Liver (tissue), 9 donors: ENCODE results near the gene ZNF558. TPM values are rescaled to one million over a fixed set of nuclear protein-coding genes. Genes with fewer than 3 reads are reported as not detected.
"Not testable (repeated sequence)": the region's sequence is repeated elsewhere in the genome, so short reads cannot be mapped to it uniquely, and the experiment has no call there.

Source experiments
- DNase-seq: peaks from one replicate; pipeline ENCODE4 v3.0.0-alpha.2; 2017; ENCODE audit warnings: low spot score
- H3K27ac ChIP-seq, 2 donors: one replicate each; pipeline ENCODE4 v1.7.0; 2013; ENCODE audit warnings: inconsistent platforms in 2 of 2, low read length in 2 of 2, control low read depth in 1 of 2, low read depth in 1 of 2, mild to moderate bottlenecking in 1 of 2
- H3K27me3 ChIP-seq, 4 donors: one replicate each; pipeline versions ENCODE4 v1.6.1 to v1.7.0; 2013; ENCODE audit warnings: low read length in 3 of 4, inconsistent platforms in 1 of 4, mild to moderate bottlenecking in 1 of 4, moderate library complexity in 1 of 4; ENCODE audit not compliant: control insufficient read depth in 4 of 4, insufficient read depth in 4 of 4
- H3K36me3 ChIP-seq, 4 donors: one replicate each; pipeline versions ENCODE4 v1.6.1 to v1.7.0; 2013; ENCODE audit warnings: low read length in 3 of 4, mild to moderate bottlenecking in 3 of 4, low read depth in 1 of 4, moderate library complexity in 1 of 4; ENCODE audit not compliant: control insufficient read depth in 4 of 4, insufficient read depth in 3 of 4
- H3K4me1 ChIP-seq, 4 donors: one replicate each; pipeline versions ENCODE4 v1.6.1 to v1.7.0; 2013; ENCODE audit warnings: low read length in 3 of 4, mild to moderate bottlenecking in 3 of 4, moderate library complexity in 1 of 4; ENCODE audit not compliant: control insufficient read depth in 4 of 4, insufficient read depth in 4 of 4
- H3K4me3 ChIP-seq, 3 donors: one replicate each; pipeline versions ENCODE4 v1.6.1 to v1.7.0; 2013; ENCODE audit warnings: low read length in 3 of 3, control low read depth in 1 of 3, low read depth in 1 of 3, mild to moderate bottlenecking in 1 of 3
- H3K9ac ChIP-seq, 2 donors: one replicate each; pipeline ENCODE4 v1.7.0; 2013; ENCODE audit warnings: low read length in 2 of 2, mild to moderate bottlenecking in 2 of 2, moderate library complexity in 2 of 2, control low read depth in 1 of 2, low read depth in 1 of 2
- H3K9me3 ChIP-seq, 4 donors: one replicate each; pipeline versions ENCODE4 v1.6.1 to v1.7.0; 2013; ENCODE audit warnings: low read length in 3 of 4; ENCODE audit not compliant: control insufficient read depth in 4 of 4
- EGR1 ChIP-seq, 2 donors: IDR thresholded peaks; 2 replicates each; pipeline ENCODE4 v1.6.1; 2016 to 2018; ENCODE audit warnings: antibody characterized with exemption in 2 of 2, low read depth in 2 of 2
- FOXA1 ChIP-seq: IDR thresholded peaks from 2 replicates; pipeline ENCODE4 v1.6.1; 2016; ENCODE audit warnings: antibody characterized with exemption
- FOXA2 ChIP-seq: IDR thresholded peaks from 2 replicates; pipeline ENCODE4 v1.6.1; 2016; ENCODE audit warnings: antibody characterized with exemption
- GABPA ChIP-seq, 2 donors: IDR thresholded peaks in 1 of 2; conservative IDR thresholded peaks in 1 of 2; 2 replicates each; pipeline ENCODE4 v1.6.1; 2016; ENCODE audit warnings: antibody characterized with exemption in 2 of 2, mild to moderate bottlenecking in 1 of 2, moderate library complexity in 1 of 2
- HNF4A ChIP-seq, 2 donors: conservative IDR thresholded peaks; 2 replicates each; pipeline ENCODE4 v1.6.1; 2016; ENCODE audit warnings: antibody characterized with exemption in 2 of 2, mild to moderate bottlenecking in 2 of 2
- HNF4G ChIP-seq: IDR thresholded peaks from 2 replicates; pipeline ENCODE4 v1.6.1; 2016; ENCODE audit warnings: antibody characterized with exemption
- JUND ChIP-seq, 2 donors: IDR thresholded peaks; 2 replicates each; pipeline ENCODE4 v1.6.1; 2016; ENCODE audit warnings: antibody characterized with exemption in 2 of 2
- NR2F2 ChIP-seq: IDR thresholded peaks from 2 replicates; pipeline ENCODE4 v1.6.1; 2016; ENCODE audit warnings: antibody characterized with exemption
- RAD21 ChIP-seq, 2 donors: IDR thresholded peaks; 2 replicates each; pipeline ENCODE4 v1.6.1; 2016; ENCODE audit warnings: antibody characterized with exemption in 2 of 2, mild to moderate bottlenecking in 2 of 2
- RXRA ChIP-seq, 2 donors: IDR thresholded peaks; 2 replicates each; pipeline ENCODE4 v1.6.1; 2017 to 2018; ENCODE audit warnings: antibody characterized with exemption in 2 of 2, mild to moderate bottlenecking in 1 of 2
- SP1 ChIP-seq: IDR thresholded peaks from 2 replicates; pipeline ENCODE4 v1.6.1; 2018; ENCODE audit warnings: antibody characterized with exemption, mild to moderate bottlenecking
- TAF1 ChIP-seq: conservative IDR thresholded peaks from 2 replicates; pipeline ENCODE4 v1.6.1; 2016; ENCODE audit warnings: antibody characterized with exemption, mild to moderate bottlenecking
- YY1 ChIP-seq: IDR thresholded peaks from 2 replicates; pipeline ENCODE4 v1.6.1; 2016; ENCODE audit warnings: antibody characterized with exemption, mild to moderate bottlenecking
- WGBS: extraction: QIAGEN DNeasy Blood & Tissue Kit; methylation state at CpG from one replicate; pipeline ENCODE4 v1.1.7; 2013; 5-methylcytosine and 5-hydroxymethylcytosine counted together
- polyA plus RNA-seq, 2 donors: library from polyadenylated mRNA; stranded (reverse) in 1 of 2; unstranded in 1 of 2; fragments of 200-250 nt in 1 of 2; fragments of >200 nt in 1 of 2; fragmentation: Nextera tagmentation in 1 of 2; extraction: Ambion mirVana in 1 of 2; gene quantifications; one replicate each; pipeline versions ENCODE4 v1.2.1 to v1.2.3, GENCODE V29; 2013 to 2015
- total RNA-seq, 2 donors: library from RNA; depleted of rRNA; stranded (reverse); fragments of >200 nt; gene quantifications; one replicate each; pipeline ENCODE4 v1.2.3, GENCODE V29; 2014
- TF ChIP-seq, protein P1 (sequence below): fragments of 150-350 bp; IDR thresholded peaks from 2 replicates; pipeline ENCODE4 v1.5.1; 2017; ENCODE audit warnings: improper control_type of control experiment, low read depth, low read length; ENCODE audit not compliant: missing input control
- TF ChIP-seq, protein P2 (sequence below): IDR thresholded peaks from 2 replicates; pipeline ENCODE4 v1.6.1; 2016; ENCODE audit warnings: antibody characterized with exemption
- TF ChIP-seq, protein P3 (sequence below): IDR thresholded peaks from 2 replicates; pipeline ENCODE4 v1.6.1; 2016; ENCODE audit warnings: antibody characterized with exemption
- TF ChIP-seq, protein P4 (sequence below): IDR thresholded peaks from 2 replicates; pipeline ENCODE4 v1.6.1; 2016; ENCODE audit warnings: antibody characterized with exemption
- TF ChIP-seq, protein P5 (sequence below): IDR thresholded peaks from 2 replicates; pipeline ENCODE4 v1.6.1; 2016; ENCODE audit warnings: antibody characterized with exemption, mild to moderate bottlenecking
- donor health status: healthy.
- donor health status: healthy.
- donor health status: healthy.
- donor health status: healthy.
- donor health status: healthy.

Gene ZNF558
- total and polyA plus RNA-seq, 4 donors = 4.9 to 21.2 (median 7.0) TPM

DNA sequence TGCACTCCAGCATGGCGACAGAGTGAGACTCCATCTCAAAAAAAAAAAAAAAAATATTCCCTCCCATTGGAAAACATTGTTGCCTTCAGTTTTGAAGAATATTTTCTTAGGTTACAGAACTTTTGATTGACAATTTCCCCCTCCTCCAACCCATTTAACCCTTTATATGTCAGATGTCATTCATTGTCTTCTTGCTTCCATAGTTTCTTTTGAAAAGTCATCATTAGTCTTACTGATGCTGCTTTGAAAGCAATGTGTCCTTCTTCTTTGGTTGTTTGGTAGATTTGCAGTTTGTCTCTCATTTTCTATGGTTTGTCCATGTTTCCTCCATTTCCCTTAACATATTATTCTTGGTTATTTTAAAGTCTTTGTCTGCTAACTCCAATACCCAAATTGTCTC is 25.4 kb downstream of the ZNF558 start (continued):
- TF ChIP-seq, protein P1, sequence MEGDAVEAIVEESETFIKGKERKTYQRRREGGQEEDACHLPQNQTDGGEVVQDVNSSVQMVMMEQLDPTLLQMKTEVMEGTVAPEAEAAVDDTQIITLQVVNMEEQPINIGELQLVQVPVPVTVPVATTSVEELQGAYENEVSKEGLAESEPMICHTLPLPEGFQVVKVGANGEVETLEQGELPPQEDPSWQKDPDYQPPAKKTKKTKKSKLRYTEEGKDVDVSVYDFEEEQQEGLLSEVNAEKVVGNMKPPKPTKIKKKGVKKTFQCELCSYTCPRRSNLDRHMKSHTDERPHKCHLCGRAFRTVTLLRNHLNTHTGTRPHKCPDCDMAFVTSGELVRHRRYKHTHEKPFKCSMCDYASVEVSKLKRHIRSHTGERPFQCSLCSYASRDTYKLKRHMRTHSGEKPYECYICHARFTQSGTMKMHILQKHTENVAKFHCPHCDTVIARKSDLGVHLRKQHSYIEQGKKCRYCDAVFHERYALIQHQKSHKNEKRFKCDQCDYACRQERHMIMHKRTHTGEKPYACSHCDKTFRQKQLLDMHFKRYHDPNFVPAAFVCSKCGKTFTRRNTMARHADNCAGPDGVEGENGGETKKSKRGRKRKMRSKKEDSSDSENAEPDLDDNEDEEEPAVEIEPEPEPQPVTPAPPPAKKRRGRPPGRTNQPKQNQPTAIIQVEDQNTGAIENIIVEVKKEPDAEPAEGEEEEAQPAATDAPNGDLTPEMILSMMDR = no peak
- no peak for TF ChIP-seq NR2F2
- TF ChIP-seq RXRA (IDR thresholded peaks at IDR 0.05) = no peak
- no peak for TF ChIP-seq GABPA (IDR thresholded peaks at IDR 0.05 in 1 of 2, conservative IDR thresholded peaks at IDR 0.05 in 1 of 2)
- no peak for TF ChIP-seq FOXA1
- TF ChIP-seq, protein P2, sequence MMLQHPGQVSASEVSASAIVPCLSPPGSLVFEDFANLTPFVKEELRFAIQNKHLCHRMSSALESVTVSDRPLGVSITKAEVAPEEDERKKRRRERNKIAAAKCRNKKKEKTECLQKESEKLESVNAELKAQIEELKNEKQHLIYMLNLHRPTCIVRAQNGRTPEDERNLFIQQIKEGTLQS = no peak
- no peak for TF ChIP-seq EGR1 (IDR thresholded peaks at IDR 0.05; ENCODE audit: low read depth in 2 of 2)
- no peak for TF ChIP-seq TAF1

DNA sequence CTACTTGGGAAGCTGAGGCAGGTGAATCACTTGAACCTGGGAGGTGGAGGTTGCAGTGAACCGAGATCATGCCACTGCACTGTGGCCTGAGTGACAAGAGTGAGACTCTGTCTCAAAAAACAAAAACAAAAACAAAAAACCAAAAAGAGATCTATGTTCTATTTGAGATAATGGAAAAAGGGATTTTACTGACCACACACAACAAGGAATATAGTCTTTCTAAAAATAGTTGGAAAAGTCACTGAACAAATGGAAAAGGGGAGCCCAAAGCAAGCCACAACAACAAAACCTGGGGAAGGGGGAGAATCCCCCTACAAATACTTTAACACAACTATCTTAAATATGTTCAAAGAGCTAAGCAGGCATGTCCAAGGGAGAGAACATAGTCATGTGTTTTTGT is 37.3 kb downstream of the ZNF558 start:
- 60% methylated on average over 1 of the region's 1 CpG for WGBS
- no peaks in the 10 kb centered on the region for H3K4me1 ChIP-seq
- no peak for TF ChIP-seq NR2F2
- no peak for TF ChIP-seq JUND (IDR thresholded peaks at IDR 0.05)
- no peak for TF ChIP-seq HNF4G
- no peak for TF ChIP-seq SP1
- TF ChIP-seq, protein P3, sequence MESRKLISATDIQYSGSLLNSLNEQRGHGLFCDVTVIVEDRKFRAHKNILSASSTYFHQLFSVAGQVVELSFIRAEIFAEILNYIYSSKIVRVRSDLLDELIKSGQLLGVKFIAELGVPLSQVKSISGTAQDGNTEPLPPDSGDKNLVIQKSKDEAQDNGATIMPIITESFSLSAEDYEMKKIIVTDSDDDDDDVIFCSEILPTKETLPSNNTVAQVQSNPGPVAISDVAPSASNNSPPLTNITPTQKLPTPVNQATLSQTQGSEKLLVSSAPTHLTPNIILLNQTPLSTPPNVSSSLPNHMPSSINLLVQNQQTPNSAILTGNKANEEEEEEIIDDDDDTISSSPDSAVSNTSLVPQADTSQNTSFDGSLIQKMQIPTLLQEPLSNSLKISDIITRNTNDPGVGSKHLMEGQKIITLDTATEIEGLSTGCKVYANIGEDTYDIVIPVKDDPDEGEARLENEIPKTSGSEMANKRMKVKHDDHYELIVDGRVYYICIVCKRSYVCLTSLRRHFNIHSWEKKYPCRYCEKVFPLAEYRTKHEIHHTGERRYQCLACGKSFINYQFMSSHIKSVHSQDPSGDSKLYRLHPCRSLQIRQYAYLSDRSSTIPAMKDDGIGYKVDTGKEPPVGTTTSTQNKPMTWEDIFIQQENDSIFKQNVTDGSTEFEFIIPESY = no peak
- TF ChIP-seq RAD21 (IDR thresholded peaks at IDR 0.05) = no peak
- TF ChIP-seq, protein P1 = no peak
- no peak for TF ChIP-seq TAF1
- TF ChIP-seq FOXA1 = no peak
- no peak for TF ChIP-seq RXRA (IDR thresholded peaks at IDR 0.05)
- no peak for TF ChIP-seq HNF4A (conservative IDR thresholded peaks at IDR 0.05)
- no peak for TF ChIP-seq EGR1 (IDR thresholded peaks at IDR 0.05; ENCODE audit: low read depth in 2 of 2)
- TF ChIP-seq GABPA (IDR thresholded peaks at IDR 0.05 in 1 of 2, conservative IDR thresholded peaks at IDR 0.05 in 1 of 2) = no peak
- no peak for TF ChIP-seq FOXA2
- TF ChIP-seq, protein P4, sequence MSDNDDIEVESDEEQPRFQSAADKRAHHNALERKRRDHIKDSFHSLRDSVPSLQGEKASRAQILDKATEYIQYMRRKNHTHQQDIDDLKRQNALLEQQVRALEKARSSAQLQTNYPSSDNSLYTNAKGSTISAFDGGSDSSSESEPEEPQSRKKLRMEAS = no peak
- TF ChIP-seq, protein P2 = no peak
- TF ChIP-seq YY1 = no peak
- TF ChIP-seq, protein P5, sequence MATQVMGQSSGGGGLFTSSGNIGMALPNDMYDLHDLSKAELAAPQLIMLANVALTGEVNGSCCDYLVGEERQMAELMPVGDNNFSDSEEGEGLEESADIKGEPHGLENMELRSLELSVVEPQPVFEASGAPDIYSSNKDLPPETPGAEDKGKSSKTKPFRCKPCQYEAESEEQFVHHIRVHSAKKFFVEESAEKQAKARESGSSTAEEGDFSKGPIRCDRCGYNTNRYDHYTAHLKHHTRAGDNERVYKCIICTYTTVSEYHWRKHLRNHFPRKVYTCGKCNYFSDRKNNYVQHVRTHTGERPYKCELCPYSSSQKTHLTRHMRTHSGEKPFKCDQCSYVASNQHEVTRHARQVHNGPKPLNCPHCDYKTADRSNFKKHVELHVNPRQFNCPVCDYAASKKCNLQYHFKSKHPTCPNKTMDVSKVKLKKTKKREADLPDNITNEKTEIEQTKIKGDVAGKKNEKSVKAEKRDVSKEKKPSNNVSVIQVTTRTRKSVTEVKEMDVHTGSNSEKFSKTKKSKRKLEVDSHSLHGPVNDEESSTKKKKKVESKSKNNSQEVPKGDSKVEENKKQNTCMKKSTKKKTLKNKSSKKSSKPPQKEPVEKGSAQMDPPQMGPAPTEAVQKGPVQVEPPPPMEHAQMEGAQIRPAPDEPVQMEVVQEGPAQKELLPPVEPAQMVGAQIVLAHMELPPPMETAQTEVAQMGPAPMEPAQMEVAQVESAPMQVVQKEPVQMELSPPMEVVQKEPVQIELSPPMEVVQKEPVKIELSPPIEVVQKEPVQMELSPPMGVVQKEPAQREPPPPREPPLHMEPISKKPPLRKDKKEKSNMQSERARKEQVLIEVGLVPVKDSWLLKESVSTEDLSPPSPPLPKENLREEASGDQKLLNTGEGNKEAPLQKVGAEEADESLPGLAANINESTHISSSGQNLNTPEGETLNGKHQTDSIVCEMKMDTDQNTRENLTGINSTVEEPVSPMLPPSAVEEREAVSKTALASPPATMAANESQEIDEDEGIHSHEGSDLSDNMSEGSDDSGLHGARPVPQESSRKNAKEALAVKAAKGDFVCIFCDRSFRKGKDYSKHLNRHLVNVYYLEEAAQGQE = no peak
- no peak overlapping the region for H3K4me3 ChIP-seq
- H3K27me3 ChIP-seq = no peaks in the 10 kb centered on the region
- DNase-seq = no peak
- H3K27ac ChIP-seq = no peak overlapping the region
- H3K9ac ChIP-seq = no peak overlapping the region
- H3K36me3 ChIP-seq = no peaks in the 10 kb centered on the region
- peaks cover 10 to 22% (median 15%) of the 10 kb centered on the region in 4 donors for H3K9me3 ChIP-seq

DNA sequence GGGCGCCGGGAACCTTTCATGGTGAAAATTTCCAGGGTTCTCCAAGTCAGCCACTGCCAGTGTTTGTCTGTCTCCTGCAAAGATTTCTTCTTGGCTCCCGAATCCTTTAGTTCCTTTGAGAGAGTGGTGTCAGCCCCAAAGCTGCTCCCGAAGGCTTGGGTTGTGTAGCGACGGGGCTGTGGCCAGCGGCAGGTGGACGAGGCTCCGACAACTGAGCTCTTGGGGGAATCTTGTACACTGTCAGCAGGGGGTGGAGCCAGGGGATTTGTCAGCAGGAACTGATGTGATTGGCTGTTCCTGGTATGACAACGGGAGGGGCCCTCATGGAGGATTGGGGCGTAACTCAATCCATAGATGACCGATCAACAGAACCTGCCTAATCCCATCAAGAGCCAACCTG is 58.5 kb downstream of the ZNF558 start:
- not testable (repeated sequence) for H3K27me3 ChIP-seq, H3K9ac ChIP-seq, DNase-seq, H3K4me3 ChIP-seq, H3K36me3 ChIP-seq, H3K9me3 ChIP-seq, H3K27ac ChIP-seq, H3K4me1 ChIP-seq
- WGBS = 85% methylated on average over 6 of the region's 12 CpGs
